ENCODE data around the gene ALOX15B. TPM values are rescaled to one million over a fixed set of nuclear protein-coding genes. Genes with fewer than 3 reads are reported as not detected.
"Not testable (repeated sequence)": the region's sequence is repeated elsewhere in the genome, so short reads cannot be mapped to it uniquely, and the experiment has no call there.

ALOX15B gene
- total RNA-seq, 2 donors from 2014 or later: 0.85 to 8.3 TPM

GRCh38 chr17:8056976-8057625 is 18.2 kb downstream of the ALOX15B start:
- H3K27ac ChIP-seq: no peak overlapping the region
- no peak for TF ChIP-seq CTCF (IDR thresholded peaks at IDR 0.05)
- ATAC-seq (ENCODE audit: insufficient number of reproducible peaks, low FRiP score, low read depth): no peak

GRCh38 chr17:8057691-8058114 is 18.8 kb downstream of the ALOX15B start:
- TF ChIP-seq CTCF (IDR thresholded peaks at IDR 0.05): peak; percentile 69
- peak; percentile 75 for ATAC-seq (ENCODE audit: insufficient number of reproducible peaks, low FRiP score, low read depth)

More at GRCh38 chr17:8056976-8057625, 18.2 kb downstream of the ALOX15B start:
- no peak for DNase-seq (ENCODE audit: low spot score)
- no peak overlapping the region for H3K4me3 ChIP-seq
- no peaks in the 10 kb centered on the region for H3K9me3 ChIP-seq
- H3K36me3 ChIP-seq: no peaks in the 10 kb centered on the region
- peaks cover 11% of the 10 kb centered on the region for H3K27me3 ChIP-seq (replicated peaks; ENCODE audit: insufficient read depth)
- peaks cover 0 to under 1% of the 10 kb centered on the region in 2 donors for H3K4me1 ChIP-seq (ENCODE audit: control insufficient read depth in 1 of 2, low read depth in 2 of 2)

GRCh38 chr17:8059131-8059530 is 20.3 kb downstream of the ALOX15B start:
- no peak for TF ChIP-seq CTCF (IDR thresholded peaks at IDR 0.05)
- Histone ChIP-seq H3K27ac (no peak overlapping the region), H3K9me3 (no peaks in the 10 kb centered on the region), H3K36me3 (no peaks in the 10 kb centered on the region), H3K4me3 (no peak overlapping the region), H3K27me3 (replicated peaks; ENCODE audit: insufficient read depth) (peaks cover 11% of the 10 kb centered on the region), H3K4me1 (ENCODE audit: control insufficient read depth in 1 of 2, low read depth in 2 of 2) (peaks cover 0 to 14% of the 10 kb centered on the region in 2 donors)
- DNase-seq (ENCODE audit: low spot score): no peak
- no peak for ATAC-seq (ENCODE audit: insufficient number of reproducible peaks, low FRiP score, low read depth)

More at GRCh38 chr17:8057691-8058114, 18.8 kb downstream of the ALOX15B start:
- H3K9me3 ChIP-seq: no peaks in the 10 kb centered on the region
- no peak overlapping the region for H3K27ac ChIP-seq
- peaks cover 0 to 7% of the 10 kb centered on the region in 2 donors for H3K4me1 ChIP-seq (ENCODE audit: control insufficient read depth in 1 of 2, low read depth in 2 of 2)
- no peaks in the 10 kb centered on the region for H3K36me3 ChIP-seq
- H3K4me3 ChIP-seq: no peak overlapping the region
- no peak for DNase-seq (ENCODE audit: low spot score)
- H3K27me3 ChIP-seq (replicated peaks; ENCODE audit: insufficient read depth): peaks cover 11% of the 10 kb centered on the region

- Histone ChIP-seq H3K27me3 (replicated peaks; ENCODE audit: insufficient read depth) (peaks cover 11% of the 10 kb centered on the region), H3K4me1 (ENCODE audit: control insufficient read depth in 1 of 2, low read depth in 2 of 2) (peaks cover 0 to 14% of the 10 kb centered on the region in 2 donors), H3K4me3 (no peak overlapping the region), H3K36me3 (no peaks in the 10 kb centered on the region), H3K9me3 (no peaks in the 10 kb centered on the region), H3K27ac (no peak overlapping the region)
- DNase-seq (ENCODE audit: low spot score): no peak
- peak; percentile 77 for TF ChIP-seq CTCF (IDR thresholded peaks at IDR 0.05)
- ATAC-seq (ENCODE audit: insufficient number of reproducible peaks, low FRiP score, low read depth): no peak
Measured at GRCh38 chr17:8060274-8060673, 21.4 kb downstream of the ALOX15B start.

GRCh38 chr17:8061851-8062250 is 23.0 kb downstream of the ALOX15B start:
- not testable (repeated sequence) for H3K9me3 ChIP-seq; ATAC-seq (ENCODE audit: insufficient number of reproducible peaks, low FRiP score, low read depth); H3K4me3 ChIP-seq; H3K36me3 ChIP-seq; H3K27ac ChIP-seq; DNase-seq (ENCODE audit: low spot score)
- Histone ChIP-seq H3K27me3 (replicated peaks; ENCODE audit: insufficient read depth) (peaks cover 11% of the 10 kb centered on the region), H3K4me1 (ENCODE audit: control insufficient read depth in 1 of 2, low read depth in 2 of 2) (peaks cover 0 to 14% of the 10 kb centered on the region in 2 donors)
